Measurements from ENCODE around the gene TTYH2.

DNA sequence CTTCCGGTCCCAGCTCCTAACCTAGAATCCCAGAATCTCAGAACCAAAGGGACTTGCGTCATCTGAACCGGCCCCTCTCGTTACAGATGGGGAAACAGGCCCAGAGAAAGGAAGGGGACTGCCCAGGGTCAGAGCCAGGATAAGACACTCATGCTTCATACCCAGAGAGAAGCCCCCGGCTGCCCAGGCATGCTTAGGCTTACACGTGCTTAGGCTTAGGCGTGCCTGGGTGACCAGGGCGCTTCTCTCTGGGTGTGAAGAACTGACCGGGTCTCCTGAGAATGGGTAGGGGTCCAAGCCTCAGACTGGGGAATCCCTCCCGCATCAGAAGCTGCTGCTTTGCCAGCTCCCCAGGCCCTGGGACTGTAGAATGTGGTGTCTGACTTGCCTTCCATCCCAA, 30.8 kb downstream of the TTYH2 start:
- TF ChIP-seq, protein P1, sequence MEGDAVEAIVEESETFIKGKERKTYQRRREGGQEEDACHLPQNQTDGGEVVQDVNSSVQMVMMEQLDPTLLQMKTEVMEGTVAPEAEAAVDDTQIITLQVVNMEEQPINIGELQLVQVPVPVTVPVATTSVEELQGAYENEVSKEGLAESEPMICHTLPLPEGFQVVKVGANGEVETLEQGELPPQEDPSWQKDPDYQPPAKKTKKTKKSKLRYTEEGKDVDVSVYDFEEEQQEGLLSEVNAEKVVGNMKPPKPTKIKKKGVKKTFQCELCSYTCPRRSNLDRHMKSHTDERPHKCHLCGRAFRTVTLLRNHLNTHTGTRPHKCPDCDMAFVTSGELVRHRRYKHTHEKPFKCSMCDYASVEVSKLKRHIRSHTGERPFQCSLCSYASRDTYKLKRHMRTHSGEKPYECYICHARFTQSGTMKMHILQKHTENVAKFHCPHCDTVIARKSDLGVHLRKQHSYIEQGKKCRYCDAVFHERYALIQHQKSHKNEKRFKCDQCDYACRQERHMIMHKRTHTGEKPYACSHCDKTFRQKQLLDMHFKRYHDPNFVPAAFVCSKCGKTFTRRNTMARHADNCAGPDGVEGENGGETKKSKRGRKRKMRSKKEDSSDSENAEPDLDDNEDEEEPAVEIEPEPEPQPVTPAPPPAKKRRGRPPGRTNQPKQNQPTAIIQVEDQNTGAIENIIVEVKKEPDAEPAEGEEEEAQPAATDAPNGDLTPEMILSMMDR (IDR thresholded peaks at IDR 0.05) = no peak
- no peak for TF ChIP-seq POLR2A (IDR thresholded peaks at IDR 0.05)

All from uterus (tissue), 2 donors.